DOHH2 (cell line): Measurements from ENCODE around the gene BCL2L11.

ENCODE experiments used
- CTCF ChIP-seq: fragments of 200-600 bp; sonication (generic); IDR thresholded peaks from one replicate; pipeline ENCODE4 v1.5.1; 2014; ENCODE audit warnings: antibody characterized with exemption, mild to moderate bottlenecking, low read depth, low read length; ENCODE audit not compliant: poor library complexity, severe bottlenecking
- EZH2phosphoT487 ChIP-seq: fragments of 200-600 bp; sonication (generic); IDR thresholded peaks from 2 replicates; pipeline ENCODE4 v1.6.1; 2017; ENCODE audit warnings: borderline replicate concordance, mild to moderate bottlenecking, antibody characterized with exemption, low read length, moderate library complexity, mixed read lengths

GRCh38 chr2:111095434-111095833 lies 25.3 kb upstream of the BCL2L11 start:
- no peak for TF ChIP-seq CTCF
- no peak for TF ChIP-seq EZH2phosphoT487
